SK-N-SH treated with all-trans-retinoic acid at 6 μM for 48 hours (cell line): ENCODE results near the gene CALHM4.

Experiments
- ATAC-seq: fragments of 200-7000 bp; cut with Tn5 transposase; 3 replicates; pipeline ENCODE4 v1.9.1; 2020; ENCODE audit warnings: mild to moderate bottlenecking, moderate library complexity
- ARNTL ChIP-seq: fragments of 450-650 bp; formaldehyde crosslinking; IDR thresholded peaks from 2 replicates; pipeline ENCODE4 v1.5.0; 2020; ENCODE audit warnings: low read depth, mild to moderate bottlenecking, moderate library complexity, borderline replicate concordance
- CREB5 ChIP-seq: fragments of 250-450 bp; sonication (Bioruptor Pico); IDR thresholded peaks from 2 replicates; pipeline ENCODE4 v1.5.1; 2020; ENCODE audit warnings: low read depth, mild to moderate bottlenecking, moderate library complexity
- CSDC2 ChIP-seq: fragments of 250-450 bp; sonication (Bioruptor Pico); IDR thresholded peaks from 2 replicates; pipeline ENCODE4 v1.5.0; 2020; ENCODE audit warnings: mild to moderate bottlenecking, moderate library complexity
- ESRRG ChIP-seq: fragments of 250-450 bp; sonication (Bioruptor Pico); IDR thresholded peaks from 2 replicates; pipeline ENCODE4 v1.6.1; 2021; ENCODE audit warnings: mild to moderate bottlenecking
- GLIS3 ChIP-seq: fragments of 250-450 bp; sonication (Bioruptor Pico); IDR thresholded peaks from 2 replicates; pipeline ENCODE4 v1.5.0; 2020; ENCODE audit warnings: mild to moderate bottlenecking, moderate library complexity
- ISL1 ChIP-seq: fragments of 250-450 bp; sonication (Bioruptor Pico); IDR thresholded peaks from 2 replicates; pipeline ENCODE4 v2.1.2; 2022; ENCODE audit warnings: mild to moderate bottlenecking, moderate library complexity
- OSR1 ChIP-seq: fragments of 250-450 bp; sonication (Bioruptor Pico); IDR thresholded peaks from 2 replicates; pipeline ENCODE4 v1.8.0; 2022; ENCODE audit warnings: moderate library complexity, mild to moderate bottlenecking, inconsistent platforms
- PATZ1 ChIP-seq: fragments of 250-450 bp; sonication (Bioruptor Pico); IDR thresholded peaks from 2 replicates; pipeline ENCODE4 v1.8.0; 2020; ENCODE audit warnings: mild to moderate bottlenecking, moderate library complexity, borderline replicate concordance
- POU6F1 ChIP-seq: fragments of 250-450 bp; sonication (Bioruptor Pico); IDR thresholded peaks from 2 replicates; pipeline ENCODE4 v1.8.0; 2021; ENCODE audit warnings: low read depth, mild to moderate bottlenecking, moderate library complexity, borderline replicate concordance
- PPARA ChIP-seq: fragments of 250-450 bp; sonication (Bioruptor Pico); IDR thresholded peaks from 2 replicates; pipeline ENCODE4 v1.5.0; 2020; ENCODE audit warnings: mild to moderate bottlenecking, borderline replicate concordance
- RARB ChIP-seq: fragments of 250-450 bp; sonication (Bioruptor Pico); IDR thresholded peaks from 2 replicates; pipeline ENCODE4 v1.8.0; 2021; ENCODE audit warnings: mild to moderate bottlenecking, moderate library complexity
- SNAI2 ChIP-seq: fragments of 250-450 bp; sonication (Bioruptor Pico); IDR thresholded peaks from 2 replicates; pipeline ENCODE4 v1.5.0; 2020; ENCODE audit warnings: mild to moderate bottlenecking, moderate library complexity
- TOX ChIP-seq: fragments of 250-450 bp; sonication (Bioruptor Pico); IDR thresholded peaks from 2 replicates; pipeline ENCODE4 v1.8.0; 2021; ENCODE audit warnings: mild to moderate bottlenecking, moderate library complexity, borderline replicate concordance
- TSHZ2 ChIP-seq: fragments of 250-450 bp; sonication (Bioruptor Pico); IDR thresholded peaks from 2 replicates; pipeline ENCODE4 v1.5.0; 2020; ENCODE audit warnings: mild to moderate bottlenecking, moderate library complexity
- ZC3H10 ChIP-seq: fragments of 250-450 bp; sonication (Bioruptor Pico); IDR thresholded peaks from 2 replicates; pipeline ENCODE4 v1.5.1; 2021; ENCODE audit warnings: mild to moderate bottlenecking, moderate library complexity
- ZFP3 ChIP-seq: fragments of 250-450 bp; sonication (Bioruptor Pico); IDR thresholded peaks from 2 replicates; pipeline ENCODE4 v1.5.0; 2020; ENCODE audit warnings: mild to moderate bottlenecking, moderate library complexity
- ZFP30 ChIP-seq: fragments of 450-650 bp; formaldehyde crosslinking; IDR thresholded peaks from 2 replicates; pipeline ENCODE4 v1.5.0; 2022; ENCODE audit warnings: mild to moderate bottlenecking, moderate library complexity
- ZNF70 ChIP-seq: fragments of 450-650 bp; formaldehyde crosslinking; IDR thresholded peaks from 2 replicates; pipeline ENCODE4 v1.5.0; 2020; ENCODE audit warnings: mild to moderate bottlenecking, moderate library complexity
- ZNF8 ChIP-seq: fragments of 450-650 bp; formaldehyde crosslinking; IDR thresholded peaks from 2 replicates; pipeline ENCODE4 v1.5.0; 2020; ENCODE audit warnings: mild to moderate bottlenecking, moderate library complexity

The CALHM4 gene

GRCh38 chr6:116575227-116575626, 21.7 kb downstream of the CALHM4 start:
- ATAC-seq, result no peak
- TF ChIP-seq SNAI2 (CRISPR knock-in tag) (no peak), PATZ1 (no peak), ZNF70 (CRISPR knock-in tag) (no peak), OSR1 (no peak), ISL1 (CRISPR knock-in tag) (peak; percentile 34)

GRCh38 chr6:116577486-116577885, 23.9 kb downstream of the CALHM4 start:
- no peak for TF ChIP-seq OSR1
- TF ChIP-seq ZFP30, result no peak
- no peak for TF ChIP-seq RARB (CRISPR knock-in tag)
- no peak for TF ChIP-seq SNAI2 (CRISPR knock-in tag)
- no peak for TF ChIP-seq ESRRG (CRISPR knock-in tag)
- no peak for TF ChIP-seq TOX (CRISPR knock-in tag)
- no peak for TF ChIP-seq CSDC2 (CRISPR knock-in tag)
- TF ChIP-seq CREB5, result no peak
- no peak for TF ChIP-seq TSHZ2
- no peak for TF ChIP-seq ZNF70 (CRISPR knock-in tag)
- TF ChIP-seq ZC3H10 (CRISPR knock-in tag), result no peak
- TF ChIP-seq ZNF8 (CRISPR knock-in tag), result no peak
- no peak for TF ChIP-seq POU6F1 (CRISPR knock-in tag)
- TF ChIP-seq GLIS3 (CRISPR knock-in tag), result no peak
- TF ChIP-seq PATZ1, result no peak
- ATAC-seq, result no peak

GRCh38 chr6:116578335-116578734, 24.8 kb downstream of the CALHM4 start:
- no peak for TF ChIP-seq ZNF8 (CRISPR knock-in tag)
- no peak for TF ChIP-seq ISL1 (CRISPR knock-in tag)
- TF ChIP-seq ZFP30, result no peak
- no peak for TF ChIP-seq ESRRG (CRISPR knock-in tag)
- TF ChIP-seq OSR1, result no peak
- TF ChIP-seq ARNTL (CRISPR knock-in tag), result no peak
- TF ChIP-seq RARB (CRISPR knock-in tag), result no peak
- TF ChIP-seq PATZ1, result no peak
- no peak for TF ChIP-seq ZFP3 (CRISPR knock-in tag)
- TF ChIP-seq PPARA, result no peak
- TF ChIP-seq CSDC2 (CRISPR knock-in tag), result no peak
- no peak for TF ChIP-seq SNAI2 (CRISPR knock-in tag)
- TF ChIP-seq ZC3H10 (CRISPR knock-in tag), result no peak
- TF ChIP-seq ZNF70 (CRISPR knock-in tag), result no peak
- no peak for ATAC-seq
